Rectal smooth muscle tissue (tissue), 1 donor: Measurements from ENCODE around the gene TTC7B.
A peak's percentile ranks its signal among the peaks of the same experiment; 100 is the strongest.

Experiments used
- H3K27ac ChIP-seq: one replicate; pipeline ENCODE4 v1.7.0; 2013; ENCODE audit warnings: low read depth, low read length, inconsistent platforms
- H3K27me3 ChIP-seq: one replicate; pipeline ENCODE4 v1.7.0; 2013; ENCODE audit warnings: low read length; ENCODE audit not compliant: control insufficient read depth, insufficient read depth
- H3K36me3 ChIP-seq: one replicate; pipeline ENCODE4 v1.7.0; 2013; ENCODE audit warnings: low read length; ENCODE audit not compliant: control insufficient read depth, insufficient read depth
- H3K4me1 ChIP-seq: one replicate; pipeline ENCODE4 v1.7.0; 2013; ENCODE audit warnings: low read length; ENCODE audit not compliant: control insufficient read depth, insufficient read depth
- H3K4me3 ChIP-seq: one replicate; pipeline ENCODE4 v1.7.0; 2013; ENCODE audit warnings: low read length
- H3K9ac ChIP-seq: one replicate; pipeline ENCODE4 v1.7.0; 2013; ENCODE audit warnings: low read length

The TTC7B gene

DNA sequence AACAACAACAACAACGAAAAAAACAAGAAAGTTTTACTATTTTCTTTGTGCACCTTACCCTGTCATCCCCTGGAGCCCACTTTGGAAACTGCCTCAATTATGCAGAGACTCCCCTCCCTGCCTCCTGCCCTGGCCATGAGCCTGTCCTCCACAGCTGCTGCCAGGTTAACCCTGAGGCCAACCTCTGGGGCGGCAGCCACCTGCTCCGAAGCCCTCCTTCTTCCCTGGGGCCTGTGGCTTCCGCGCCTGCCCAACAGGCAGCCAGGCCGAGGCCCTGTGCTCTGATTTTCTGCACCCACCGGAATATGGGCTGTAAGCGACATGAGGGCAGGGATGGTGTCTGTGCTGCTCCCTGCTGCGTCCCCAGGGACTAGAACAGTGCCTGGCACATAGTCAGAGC, 236.4 kb downstream of the TTC7B start:
- Histone ChIP-seq H3K27ac (no peak overlapping the region), H3K9ac (no peak overlapping the region), H3K36me3 (peaks cover 2% of the 10 kb centered on the region), H3K4me1 (peaks cover 7% of the 10 kb centered on the region), H3K27me3 (no peaks in the 10 kb centered on the region), H3K4me3 (no peak overlapping the region)

DNA sequence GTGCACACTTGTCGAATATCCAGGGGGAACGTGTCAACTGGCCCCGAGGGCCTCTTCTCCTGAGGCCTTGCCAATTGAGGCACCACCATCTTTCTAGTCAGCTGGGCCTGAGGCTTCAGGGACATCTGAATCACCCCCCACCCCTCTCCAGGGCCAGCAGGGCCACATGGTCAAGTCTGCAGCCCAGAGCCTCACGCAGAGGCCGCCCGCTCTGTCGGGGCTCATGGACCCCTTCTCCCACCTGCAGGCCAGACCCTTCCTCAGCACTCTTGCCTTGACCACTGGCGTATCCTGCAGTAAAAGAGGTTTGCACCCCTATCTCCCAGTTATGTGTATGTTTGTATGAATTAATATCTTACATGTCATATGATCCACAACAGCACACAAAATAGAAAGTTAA, 237.1 kb downstream of the TTC7B start:
- H3K9ac ChIP-seq: no peak overlapping the region
- no peaks in the 10 kb centered on the region for H3K27me3 ChIP-seq
- peaks cover 13% of the 10 kb centered on the region for H3K4me1 ChIP-seq
- H3K4me3 ChIP-seq: no peak overlapping the region
- H3K36me3 ChIP-seq: peaks cover 2% of the 10 kb centered on the region
- H3K27ac ChIP-seq: no peak overlapping the region

DNA sequence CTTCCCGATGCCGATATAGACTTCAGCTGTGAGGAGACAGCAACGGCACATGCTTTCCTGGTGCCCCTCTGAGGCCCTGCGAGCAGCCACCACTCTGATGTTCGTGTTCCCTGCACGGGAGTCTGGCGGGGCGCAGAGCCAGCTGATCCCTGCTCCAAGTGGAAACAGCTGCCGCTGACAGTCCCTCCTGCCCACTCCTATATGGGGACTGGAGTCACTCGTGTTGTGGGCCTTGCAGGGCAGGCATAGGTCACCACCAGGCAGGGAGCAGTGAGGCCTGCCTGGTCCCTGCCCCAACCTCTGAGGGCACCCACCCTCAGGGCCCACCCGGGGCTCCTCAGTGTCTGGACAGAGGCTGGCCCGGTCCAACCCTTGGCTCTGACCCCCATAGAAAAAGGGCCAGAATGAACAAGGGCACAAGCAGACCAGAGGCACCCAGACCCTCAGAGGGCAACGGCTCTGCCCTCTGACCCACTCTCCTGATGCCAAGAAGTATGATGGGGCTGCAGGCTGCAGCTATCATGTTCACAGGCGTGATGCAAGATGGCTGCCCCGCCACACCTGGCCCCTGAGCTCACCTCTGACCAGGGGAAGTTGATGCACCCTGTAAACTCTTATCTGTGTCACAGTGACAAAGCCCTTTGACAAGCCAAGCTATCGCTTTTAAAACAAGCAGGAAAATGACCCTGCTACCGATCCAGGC, 237.8 kb downstream of the TTC7B start:
- Histone ChIP-seq H3K4me3 (no peak overlapping the region), H3K36me3 (peaks cover 2% of the 10 kb centered on the region), H3K9ac (no peak overlapping the region), H3K27me3 (no peaks in the 10 kb centered on the region), H3K27ac (no peak overlapping the region), H3K4me1 (peaks cover 16% of the 10 kb centered on the region)

DNA sequence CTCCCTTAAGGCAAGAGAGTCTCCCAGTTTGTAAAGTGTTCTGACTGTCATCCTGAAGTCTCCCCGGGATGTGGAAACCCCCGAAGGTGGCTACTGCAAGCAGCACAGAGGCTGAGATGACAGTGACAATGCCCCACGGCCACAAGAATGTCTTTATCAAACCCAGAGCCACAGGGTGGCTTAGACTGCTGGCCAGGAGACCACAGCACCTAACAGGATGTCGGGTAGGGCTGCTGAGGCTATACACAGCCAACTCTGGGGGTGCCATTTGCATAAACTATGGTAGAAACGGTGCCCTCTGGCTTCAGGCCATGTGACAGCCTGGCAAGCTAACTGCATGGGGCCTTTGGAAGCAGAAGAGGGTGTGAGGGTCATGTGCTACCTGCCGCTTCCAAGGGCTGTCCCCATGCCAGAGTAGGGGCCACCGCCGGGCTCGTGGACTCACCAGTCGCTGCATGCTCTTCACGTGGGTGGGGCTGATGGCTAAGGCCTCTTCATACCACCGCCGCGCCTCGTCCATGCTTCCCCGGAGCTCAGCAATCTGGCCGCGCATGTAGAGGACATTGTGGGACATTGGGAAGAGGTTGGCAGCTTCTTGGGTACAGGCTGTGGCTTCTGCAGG, 238.5 kb downstream of the TTC7B start:
- H3K4me1 ChIP-seq: peaks cover 16% of the 10 kb centered on the region
- H3K27me3 ChIP-seq: no peaks in the 10 kb centered on the region
- H3K36me3 ChIP-seq: peaks cover 2% of the 10 kb centered on the region
- H3K4me3 ChIP-seq: no peak overlapping the region
- H3K27ac ChIP-seq: no peak overlapping the region
- H3K9ac ChIP-seq: no peak overlapping the region

DNA sequence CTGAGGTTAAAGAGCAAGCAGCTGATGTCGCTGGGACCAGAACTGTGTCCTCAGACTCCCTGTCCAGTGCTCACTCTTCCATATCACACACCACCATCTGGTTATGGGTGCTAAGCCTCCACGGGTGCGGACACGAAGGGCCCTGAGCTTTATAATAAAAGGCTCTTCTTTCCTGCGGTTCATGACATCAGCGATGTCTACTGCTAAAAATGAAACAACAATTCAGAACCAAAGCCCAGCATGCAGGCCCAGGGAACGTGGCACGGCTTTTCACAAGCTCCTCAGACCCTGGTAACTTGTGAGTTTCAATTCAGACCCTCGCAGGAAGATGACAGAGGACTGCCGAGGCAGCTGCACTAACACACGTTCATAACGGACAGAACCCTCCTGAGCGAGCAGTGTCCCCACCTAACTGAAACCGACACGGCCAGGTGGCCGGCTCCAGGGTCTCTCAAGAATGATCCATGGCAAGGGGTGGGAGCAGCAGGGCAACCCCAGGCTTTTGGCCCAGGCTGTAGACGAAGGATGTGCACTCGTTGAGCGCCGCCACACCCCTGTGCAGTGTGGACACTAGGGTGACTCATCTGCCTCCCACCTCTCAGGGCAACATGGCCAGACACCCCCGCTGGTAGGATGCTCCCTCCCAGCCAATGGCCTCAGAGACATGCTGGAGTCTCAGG, 239.1 kb downstream of the TTC7B start:
- Histone ChIP-seq H3K27me3 (no peaks in the 10 kb centered on the region), H3K4me1 (peaks cover 16% of the 10 kb centered on the region), H3K4me3 (no peak overlapping the region), H3K9ac (no peak overlapping the region), H3K27ac (no peak overlapping the region), H3K36me3 (peaks cover 2% of the 10 kb centered on the region)

DNA sequence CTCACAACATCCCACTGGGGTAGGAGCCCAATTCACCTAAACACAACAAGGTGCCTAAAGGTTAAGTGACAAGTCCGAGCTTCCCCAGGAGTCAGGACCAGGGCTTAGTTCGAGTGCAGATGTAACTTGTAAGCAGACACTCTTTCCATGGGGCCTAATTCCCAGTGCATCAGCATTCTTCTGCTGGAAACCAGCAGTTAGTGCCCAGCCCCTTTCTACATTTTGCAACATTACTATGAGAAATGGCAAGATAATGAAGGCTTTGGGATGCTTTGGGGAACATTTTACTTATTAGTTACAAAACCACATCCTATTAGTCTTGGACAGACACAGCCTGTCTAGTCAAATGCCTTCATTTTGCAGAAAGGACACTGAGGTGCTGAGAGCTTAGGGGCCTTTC, 239.6 kb downstream of the TTC7B start:
- H3K4me1 ChIP-seq: peaks cover 16% of the 10 kb centered on the region
- H3K4me3 ChIP-seq: no peak overlapping the region
- H3K27ac ChIP-seq: no peak overlapping the region
- H3K9ac ChIP-seq: no peak overlapping the region
- no peaks in the 10 kb centered on the region for H3K27me3 ChIP-seq
- peaks cover 2% of the 10 kb centered on the region for H3K36me3 ChIP-seq

DNA sequence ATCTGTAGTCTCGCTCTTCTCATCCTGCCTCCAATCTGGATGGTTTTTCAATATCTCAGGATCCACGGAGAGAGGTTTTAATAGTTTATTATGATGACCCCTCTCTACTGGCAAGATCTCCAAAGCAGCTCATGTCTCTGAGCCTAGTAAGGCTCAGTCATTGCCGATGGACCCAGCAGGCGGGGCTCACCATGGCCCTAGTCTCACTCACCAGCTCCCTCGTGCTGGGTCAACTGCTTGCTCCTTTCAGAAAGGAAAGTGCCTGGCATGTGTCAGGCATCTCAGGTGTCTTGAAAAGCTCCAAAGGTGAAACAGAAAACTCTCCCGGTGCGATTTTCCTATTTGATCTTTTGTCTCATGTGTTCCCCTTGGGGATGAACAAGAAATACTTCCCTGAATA, 240.4 kb downstream of the TTC7B start:
- Histone ChIP-seq H3K27me3 (no peaks in the 10 kb centered on the region), H3K36me3 (peaks cover 2% of the 10 kb centered on the region), H3K27ac (no peak overlapping the region), H3K9ac (no peak overlapping the region), H3K4me1 (peaks cover 14% of the 10 kb centered on the region), H3K4me3 (no peak overlapping the region)

DNA sequence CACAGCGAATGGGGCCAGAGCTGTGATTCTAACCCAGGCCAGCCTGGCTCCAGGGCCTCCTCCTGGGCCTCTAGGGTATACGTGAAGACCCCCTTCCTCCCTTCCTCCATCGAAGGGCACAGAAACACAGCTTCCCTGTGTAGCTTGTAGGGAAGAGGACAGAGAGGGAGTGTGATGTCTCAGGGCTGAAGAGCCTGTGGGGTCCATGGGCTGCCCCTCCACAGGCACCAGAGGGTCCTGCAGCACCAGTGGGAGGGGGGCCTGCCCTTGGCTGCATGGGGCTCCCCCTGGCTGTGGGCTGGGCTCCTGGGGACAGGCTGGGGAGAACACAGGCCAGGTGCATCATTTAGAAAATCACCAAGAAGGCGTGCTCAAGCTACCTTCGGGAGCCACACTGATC, 240.9 kb downstream of the TTC7B start:
- no peaks in the 10 kb centered on the region for H3K27me3 ChIP-seq
- peaks cover 11% of the 10 kb centered on the region for H3K4me1 ChIP-seq
- H3K4me3 ChIP-seq: no peak overlapping the region
- H3K27ac ChIP-seq: peak overlapping the region; percentile 57
- H3K36me3 ChIP-seq: peaks cover 2% of the 10 kb centered on the region
- H3K9ac ChIP-seq: no peak overlapping the region

DNA sequence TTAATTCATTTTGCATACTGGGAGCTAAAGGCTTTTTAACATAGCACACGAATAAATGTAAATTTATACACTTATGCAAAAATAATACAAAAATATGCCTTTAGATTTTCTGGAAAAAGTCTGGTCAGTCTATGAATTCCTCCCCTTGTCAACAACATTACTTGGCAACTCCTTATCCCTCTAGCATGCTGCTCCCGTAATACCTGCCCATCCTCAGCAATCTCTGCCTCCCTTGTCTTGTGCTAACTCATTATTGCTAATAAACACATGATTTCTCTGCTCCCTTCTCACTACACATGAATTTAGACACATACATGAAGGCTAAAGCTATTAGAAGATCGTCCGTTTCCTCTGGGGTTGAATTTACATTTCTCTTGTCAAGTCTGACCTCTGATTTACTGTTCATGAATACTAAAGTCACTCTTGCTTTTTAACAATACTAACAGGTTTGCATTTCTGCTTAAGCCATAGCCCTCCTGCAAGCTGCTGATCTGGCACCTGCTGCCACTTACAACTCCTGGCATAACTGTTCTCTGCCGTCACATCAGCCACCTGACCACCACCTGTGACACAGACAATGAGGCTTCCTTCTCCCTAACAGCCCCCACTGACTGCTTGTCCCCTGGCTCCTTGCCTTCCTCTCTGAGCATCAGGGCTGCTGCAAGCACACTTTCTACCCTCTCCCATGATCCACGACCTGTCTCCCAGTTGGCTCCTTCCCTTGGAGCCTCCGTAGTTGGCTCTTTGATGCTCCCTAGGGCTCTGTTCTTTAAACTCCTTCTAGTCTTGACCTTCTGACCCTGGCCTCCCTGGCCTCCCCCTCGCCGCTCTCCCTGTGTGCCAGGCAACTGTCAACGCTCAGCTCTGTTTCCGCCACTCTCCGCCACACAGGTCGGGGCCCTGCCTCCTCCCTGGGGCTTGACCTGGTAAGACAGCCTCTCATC, 241.8 kb downstream of the TTC7B start:
- peaks cover 2% of the 10 kb centered on the region for H3K36me3 ChIP-seq
- peak overlapping the region; percentile 57 for H3K27ac ChIP-seq
- H3K4me3 ChIP-seq: no peak overlapping the region
- H3K27me3 ChIP-seq: no peaks in the 10 kb centered on the region
- H3K4me1 ChIP-seq: peaks cover 11% of the 10 kb centered on the region
- no peak overlapping the region for H3K9ac ChIP-seq

DNA sequence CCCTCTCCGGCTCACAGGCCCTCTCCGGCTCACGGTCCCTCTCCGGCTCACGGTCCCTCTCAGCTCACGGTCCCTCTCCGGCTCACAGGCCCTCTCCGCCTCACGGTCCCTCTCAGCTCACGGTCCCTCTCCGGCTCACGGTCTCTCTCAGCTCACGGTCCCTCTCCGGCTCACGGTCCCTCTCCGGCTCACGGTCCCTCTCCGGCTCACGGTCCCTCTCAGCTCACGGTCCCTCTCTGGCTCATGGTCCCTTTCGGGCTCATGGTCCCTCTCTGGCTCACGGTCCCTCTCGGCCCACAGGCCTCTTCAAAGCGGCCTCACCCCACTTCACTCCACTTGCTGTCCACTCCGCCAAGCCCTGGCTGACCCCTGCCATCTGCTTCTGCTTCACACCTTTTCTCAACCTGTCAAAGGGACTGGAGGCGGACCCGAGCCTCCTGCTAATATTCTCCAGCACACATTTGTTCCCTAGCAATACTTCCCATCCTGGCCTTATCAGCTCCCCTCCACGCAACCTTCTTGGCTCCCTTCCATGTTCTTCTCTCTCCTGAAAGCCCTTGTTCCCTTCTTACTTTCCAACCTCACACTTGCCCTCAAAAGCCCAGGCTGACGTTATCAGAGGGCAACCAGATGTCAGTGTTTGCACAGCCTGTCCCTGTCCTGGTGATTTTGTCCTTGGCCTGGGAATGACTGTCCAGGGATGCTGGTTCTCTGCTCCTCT, 242.7 kb downstream of the TTC7B start:
- no peaks in the 10 kb centered on the region for H3K27me3 ChIP-seq
- peaks cover 19% of the 10 kb centered on the region for H3K4me1 ChIP-seq
- peaks cover 2% of the 10 kb centered on the region for H3K36me3 ChIP-seq
- no peak overlapping the region for H3K4me3 ChIP-seq
- no peak overlapping the region for H3K9ac ChIP-seq
- no peak overlapping the region for H3K27ac ChIP-seq

DNA sequence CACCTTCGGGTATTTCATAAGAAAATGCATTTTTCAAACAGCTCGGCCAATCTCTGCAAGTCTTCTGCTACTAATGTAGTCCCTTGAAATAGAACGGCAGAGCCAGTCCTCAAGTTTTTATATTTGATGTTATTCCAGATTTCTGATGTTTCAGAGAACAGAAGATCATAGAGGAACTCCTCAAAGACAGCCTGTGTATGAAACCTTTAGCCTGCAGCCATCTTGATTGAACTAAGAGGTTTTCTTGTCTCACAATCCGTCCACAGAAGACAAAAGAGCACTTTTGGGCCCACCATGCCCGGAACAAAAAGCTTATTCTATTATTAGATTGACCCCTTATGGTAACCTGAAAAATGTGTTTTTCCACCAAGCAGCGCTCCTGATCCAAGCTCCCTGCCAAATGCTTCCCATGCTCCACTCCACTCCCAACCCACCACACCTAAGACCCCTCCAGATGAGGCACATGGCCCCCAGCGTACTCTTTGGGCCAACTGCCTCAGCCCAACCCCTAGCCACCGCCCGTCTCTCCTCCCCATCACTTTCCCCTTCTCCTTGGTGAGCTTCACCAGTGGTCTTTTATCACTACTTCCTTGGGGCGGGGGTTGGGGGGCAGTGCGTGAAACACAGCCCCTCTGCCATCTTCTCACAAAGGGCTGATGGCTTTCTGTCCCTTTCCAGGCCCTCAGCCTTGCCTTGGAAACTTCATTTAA, 243.6 kb downstream of the TTC7B start:
- Histone ChIP-seq H3K9ac (no peak overlapping the region), H3K4me3 (no peak overlapping the region), H3K27ac (no peak overlapping the region), H3K4me1 (peaks cover 27% of the 10 kb centered on the region), H3K36me3 (peaks cover 2% of the 10 kb centered on the region), H3K27me3 (no peaks in the 10 kb centered on the region)
